ENCODE data around the gene PLXNB2.

GRCh38 chr22:50314455-50315288, 7.2 kb upstream of the PLXNB2 start:
- TF ChIP-seq TAF1 (IDR thresholded peaks at IDR 0.05; ENCODE audit: low read depth, low read length) (0 out of 2 replicates have a peak, but pooled peaks have one; percentile 1), POLR2A (IDR thresholded peaks at IDR 0.05; ENCODE audit: low read depth, low read length) (peak; percentile 0; the same call in 1 of the 2 replicates)

Measured in GM12891 (cell line).